HPDE6-E6E7 (cell line): Measurements from ENCODE around the gene CHCHD6.

Experiments used
- DNase-seq: peaks from one replicate; pipeline ENCODE4 v3.0.0; 2011; ENCODE audit warnings: missing footprints; ENCODE audit errors: extremely low spot score

Gene CHCHD6

DNA sequence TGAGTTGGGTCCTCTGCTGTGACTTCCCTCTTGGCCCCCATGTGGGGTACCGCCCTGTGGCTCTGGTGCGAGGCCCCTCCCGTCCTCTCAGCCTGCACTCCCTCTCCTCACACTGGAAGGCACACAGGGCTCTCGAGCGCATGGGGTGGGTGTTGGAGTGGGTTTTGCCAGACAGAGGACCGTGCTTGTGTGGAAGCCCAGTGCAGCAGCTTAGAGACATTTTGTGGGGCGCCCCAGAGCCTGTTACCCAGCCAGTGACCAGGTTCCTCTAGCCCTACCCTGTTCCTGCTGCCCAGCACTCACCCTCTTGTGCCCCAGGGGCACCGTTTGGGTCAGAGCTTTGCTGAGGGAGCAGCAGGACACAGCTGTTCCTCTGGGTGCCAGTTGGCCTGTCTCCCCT lies 288.7 kb downstream of the CHCHD6 start:
- no peak for DNase-seq

DNA sequence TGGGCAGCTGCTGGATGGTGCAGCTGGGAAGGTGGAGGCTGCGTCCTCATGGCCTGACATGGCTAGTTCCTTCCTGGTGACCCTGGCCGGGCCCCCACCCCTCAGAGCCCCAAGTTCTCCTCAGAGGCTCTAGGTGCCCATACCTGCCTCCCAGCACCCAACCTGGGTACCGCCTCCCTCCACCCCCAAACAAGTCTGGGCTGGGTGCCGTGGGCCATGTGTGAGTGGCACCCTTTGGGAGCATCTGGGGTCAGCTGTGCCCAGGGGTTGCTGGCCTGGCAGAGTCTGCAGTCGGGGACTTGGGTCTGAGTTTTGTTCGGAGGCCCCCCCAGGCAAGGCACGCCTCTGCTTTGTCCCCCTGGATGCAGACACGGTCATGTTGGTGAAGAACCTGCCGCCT lies 289.4 kb downstream of the CHCHD6 start:
- DNase-seq: no peak

DNA sequence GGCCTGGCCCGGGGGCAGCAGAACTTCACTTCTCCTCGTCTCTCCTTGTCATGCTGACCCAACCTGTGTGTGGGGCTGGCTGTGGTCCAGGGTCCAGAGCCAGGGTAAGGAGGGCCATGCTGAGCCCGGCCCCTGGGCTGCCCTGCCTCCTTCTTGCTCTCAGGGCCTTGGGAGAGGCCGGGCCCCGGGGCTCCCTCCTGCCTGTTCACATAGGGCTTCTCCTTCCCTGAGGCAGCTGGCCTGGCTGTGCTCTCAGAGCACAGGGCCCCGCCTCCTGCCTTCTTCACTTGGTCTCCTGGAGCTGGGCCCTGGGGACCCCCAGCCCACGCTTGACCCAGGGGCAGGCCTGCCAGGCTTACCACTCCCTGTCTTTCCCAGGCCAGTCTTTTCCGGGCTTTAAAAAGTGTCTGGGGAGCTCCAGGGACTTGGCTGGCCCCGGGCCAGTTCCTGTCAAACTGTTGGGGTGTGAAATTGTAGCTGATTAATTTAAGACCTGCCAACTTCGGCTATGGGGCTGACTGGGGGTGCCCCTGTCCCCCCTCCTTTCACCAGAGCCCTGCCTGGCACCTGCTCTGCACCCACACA lies 290.7 kb downstream of the CHCHD6 start:
- no peak for DNase-seq

DNA sequence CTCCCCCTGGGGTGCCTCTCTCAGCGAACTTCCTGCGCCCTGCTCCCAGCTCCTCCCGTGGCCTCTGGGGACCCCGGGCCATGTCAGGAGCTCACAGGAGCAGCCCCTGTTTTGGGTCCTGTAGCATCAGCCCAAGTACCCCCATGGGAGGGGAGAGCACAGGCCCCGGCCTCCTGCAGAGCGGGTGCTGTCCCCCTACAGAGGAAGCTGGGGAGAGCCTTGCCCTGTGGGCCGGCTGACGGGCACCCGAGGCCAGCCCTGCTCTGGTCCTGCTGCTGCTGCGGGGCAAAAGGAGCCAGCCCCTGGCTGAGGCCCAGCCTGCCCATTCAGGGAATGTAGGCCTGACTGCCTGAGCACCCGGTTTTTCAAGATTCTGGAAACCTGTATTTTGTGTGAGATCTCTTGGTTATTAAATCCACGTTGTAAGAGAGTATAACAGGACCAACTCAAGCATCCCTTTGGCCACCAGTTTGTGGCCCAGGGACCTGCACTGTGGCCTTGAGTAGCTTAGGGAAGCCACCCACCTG lies 291.3 kb downstream of the CHCHD6 start:
- no peak for DNase-seq

DNA sequence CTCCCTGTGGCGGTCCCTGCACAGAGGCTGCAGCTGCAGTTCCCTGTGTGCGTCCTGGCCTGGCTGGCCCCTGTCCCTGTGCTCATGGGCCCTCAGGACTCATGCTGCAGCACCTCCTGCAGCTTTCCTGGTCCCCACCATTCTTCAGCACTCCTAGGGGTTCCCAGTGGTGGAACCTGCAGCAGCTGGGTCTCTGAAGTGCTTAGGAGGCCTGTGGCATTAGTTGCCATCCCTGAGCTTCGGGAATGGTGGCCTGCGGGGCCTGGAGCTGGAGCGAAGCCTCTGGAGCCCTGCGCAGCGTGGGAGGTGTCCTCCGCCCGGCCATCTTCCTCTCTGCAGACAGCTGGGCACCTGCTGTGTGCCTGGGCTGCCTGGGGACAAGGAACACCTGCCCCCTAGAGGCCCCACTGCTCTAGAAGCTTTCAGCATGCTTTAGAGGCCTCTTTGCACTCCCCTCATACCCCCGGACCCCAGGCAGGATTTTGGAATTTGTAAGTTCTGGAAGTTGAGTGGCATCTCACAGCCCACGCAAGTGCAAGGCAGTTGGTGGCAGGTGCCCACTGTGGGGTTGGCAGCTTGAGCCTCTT lies 292.0 kb downstream of the CHCHD6 start:
- DNase-seq: no peak

DNA sequence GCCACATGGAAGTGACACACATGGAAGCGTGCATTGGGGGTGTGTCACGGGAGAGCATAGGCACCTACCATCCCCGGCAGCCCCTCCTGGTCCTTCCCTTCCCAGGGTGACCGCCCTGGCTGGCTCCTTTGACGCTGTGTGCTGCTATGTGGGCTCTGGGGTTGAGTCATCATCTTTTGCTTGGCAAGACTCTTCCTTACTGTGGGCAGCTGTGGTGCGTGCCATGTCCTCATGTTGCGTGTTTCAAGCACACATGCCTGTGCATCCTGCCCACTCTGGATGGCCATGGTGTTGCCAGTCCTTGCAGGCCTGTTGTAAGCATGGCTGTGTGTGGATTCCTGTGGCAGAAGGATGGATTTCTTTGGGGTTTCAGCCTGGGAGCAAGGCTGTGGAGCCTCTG lies 292.9 kb downstream of the CHCHD6 start:
- no peak for DNase-seq

DNA sequence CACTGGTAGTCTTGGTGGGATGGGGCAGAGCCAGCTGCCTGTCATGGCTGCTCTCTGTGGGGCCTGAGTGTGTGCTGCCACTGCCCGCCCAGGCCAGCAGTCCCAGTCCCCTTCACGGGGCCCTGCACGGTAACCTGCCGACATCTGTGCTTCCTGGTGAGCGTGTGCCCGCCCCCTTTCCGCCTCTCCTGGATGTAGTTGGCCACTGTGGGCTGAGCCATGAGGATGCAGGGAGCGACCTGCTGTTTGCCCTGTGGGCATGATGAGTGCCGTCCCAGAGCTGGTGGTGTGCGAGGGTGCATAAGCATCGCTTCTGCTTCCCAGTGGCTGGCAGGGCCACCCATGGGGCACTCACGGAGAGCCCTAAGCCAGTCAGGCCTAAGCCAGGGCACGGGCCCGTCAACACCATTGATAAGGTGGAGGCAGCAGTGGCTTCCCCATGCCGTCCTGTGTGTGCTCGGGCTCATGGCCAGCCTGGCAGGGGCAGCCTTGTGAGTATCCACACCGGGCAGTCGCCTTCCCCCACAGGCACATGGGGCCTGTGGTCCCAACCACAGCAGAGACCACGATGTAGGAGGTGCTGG lies 293.5 kb downstream of the CHCHD6 start:
- DNase-seq: no peak

DNA sequence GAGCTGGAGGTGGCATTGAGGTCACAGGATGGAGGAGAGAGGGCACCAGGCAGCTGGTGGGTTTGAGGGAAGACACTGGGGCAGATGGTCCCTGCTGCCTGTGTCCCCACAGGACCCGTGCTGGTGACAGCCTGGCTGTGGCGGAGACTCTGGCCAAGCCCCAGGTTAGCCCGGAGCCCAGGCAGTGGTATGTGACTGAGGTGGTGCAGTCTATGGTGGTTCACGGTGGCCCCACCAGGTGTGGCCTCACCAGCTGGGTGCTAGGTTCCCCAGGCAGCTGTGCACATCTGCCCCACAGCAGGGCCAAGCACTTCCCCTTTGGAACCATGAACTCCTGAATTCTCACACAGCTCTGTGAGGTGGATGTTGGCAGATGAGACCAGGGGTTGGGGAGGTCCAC lies 294.3 kb downstream of the CHCHD6 start:
- DNase-seq: no peak

DNA sequence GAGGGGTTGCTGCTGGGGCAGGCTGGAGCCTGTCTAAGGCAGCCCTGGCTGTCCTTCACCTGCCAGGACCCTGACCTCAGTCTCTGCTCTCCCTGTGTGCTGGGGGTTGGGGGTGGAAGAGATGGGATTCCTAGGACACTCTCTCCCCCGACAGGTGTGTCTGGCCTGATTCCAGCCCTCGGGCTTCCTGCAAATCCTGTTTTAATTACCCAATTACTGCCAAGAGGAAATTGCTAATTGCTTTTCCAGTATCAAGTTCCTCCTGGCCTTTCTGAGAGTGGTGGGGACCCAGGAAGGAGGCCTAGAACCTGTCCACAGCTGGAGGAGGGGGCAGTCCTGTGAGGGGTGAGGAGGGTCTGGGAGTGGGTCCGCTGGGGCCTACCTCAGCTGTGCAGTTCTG lies 294.7 kb downstream of the CHCHD6 start:
- DNase-seq: no peak

DNA sequence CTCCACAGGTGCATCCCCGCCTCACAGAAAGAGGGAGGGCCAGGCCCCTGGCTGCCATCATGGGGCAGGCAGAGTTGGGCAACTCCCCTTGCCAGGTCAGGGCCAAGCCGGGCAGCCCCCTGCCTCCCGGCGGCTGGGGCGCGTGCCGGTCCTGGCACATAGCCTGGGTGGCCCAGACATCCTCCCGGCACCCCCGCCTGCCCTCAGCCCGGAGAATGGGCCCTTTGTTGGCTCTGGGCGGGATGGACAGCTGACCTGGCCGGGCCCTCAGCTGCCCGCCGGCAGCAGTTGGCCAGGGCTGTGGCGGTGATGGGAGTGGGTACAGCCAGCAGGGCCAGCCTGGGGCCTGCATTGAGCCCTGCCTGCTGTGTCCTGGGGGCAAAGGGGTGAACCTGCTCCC lies 295.3 kb downstream of the CHCHD6 start:
- no peak for DNase-seq

DNA sequence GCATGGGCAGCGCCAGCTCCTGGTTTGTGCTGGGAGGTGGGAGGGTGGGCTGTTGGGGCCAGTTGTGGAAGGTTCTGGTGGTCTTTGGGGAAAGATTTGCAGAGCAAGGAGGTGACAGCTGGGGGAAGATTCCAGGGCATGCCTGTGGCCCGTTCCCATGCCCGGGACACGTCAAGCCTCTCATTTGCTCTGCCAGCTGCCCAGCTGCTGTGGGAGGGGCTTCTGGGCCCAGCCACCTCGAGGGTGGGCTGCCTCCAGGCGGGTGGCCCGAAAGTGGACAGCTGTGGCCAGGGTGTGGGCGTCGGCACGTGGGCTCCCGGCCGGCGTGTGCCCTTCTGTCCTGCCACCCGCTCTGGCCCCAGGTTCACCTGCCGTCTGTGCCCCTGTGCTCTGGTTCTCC lies 296.1 kb downstream of the CHCHD6 start:
- DNase-seq: no peak

DNA sequence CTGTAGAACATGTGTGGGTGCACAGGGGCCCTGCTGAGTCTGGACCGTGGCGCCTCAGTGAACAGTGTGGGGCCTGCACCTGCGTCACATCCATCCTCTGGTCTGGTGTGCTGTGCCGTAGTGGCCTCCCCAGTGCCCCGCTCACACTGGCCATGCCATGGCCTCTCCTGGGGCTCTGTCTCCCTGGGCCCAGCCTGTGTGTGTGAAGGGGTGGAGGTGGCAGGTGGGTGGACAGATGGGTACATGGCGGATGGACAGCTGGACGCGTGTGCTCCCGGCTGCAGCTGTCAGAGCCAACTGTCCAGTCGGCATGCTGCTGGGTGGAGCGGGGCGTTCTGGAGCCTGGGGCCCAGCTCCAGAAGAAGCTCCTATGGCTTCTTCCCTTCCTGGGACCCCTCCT lies 296.7 kb downstream of the CHCHD6 start:
- no peak for DNase-seq

DNA sequence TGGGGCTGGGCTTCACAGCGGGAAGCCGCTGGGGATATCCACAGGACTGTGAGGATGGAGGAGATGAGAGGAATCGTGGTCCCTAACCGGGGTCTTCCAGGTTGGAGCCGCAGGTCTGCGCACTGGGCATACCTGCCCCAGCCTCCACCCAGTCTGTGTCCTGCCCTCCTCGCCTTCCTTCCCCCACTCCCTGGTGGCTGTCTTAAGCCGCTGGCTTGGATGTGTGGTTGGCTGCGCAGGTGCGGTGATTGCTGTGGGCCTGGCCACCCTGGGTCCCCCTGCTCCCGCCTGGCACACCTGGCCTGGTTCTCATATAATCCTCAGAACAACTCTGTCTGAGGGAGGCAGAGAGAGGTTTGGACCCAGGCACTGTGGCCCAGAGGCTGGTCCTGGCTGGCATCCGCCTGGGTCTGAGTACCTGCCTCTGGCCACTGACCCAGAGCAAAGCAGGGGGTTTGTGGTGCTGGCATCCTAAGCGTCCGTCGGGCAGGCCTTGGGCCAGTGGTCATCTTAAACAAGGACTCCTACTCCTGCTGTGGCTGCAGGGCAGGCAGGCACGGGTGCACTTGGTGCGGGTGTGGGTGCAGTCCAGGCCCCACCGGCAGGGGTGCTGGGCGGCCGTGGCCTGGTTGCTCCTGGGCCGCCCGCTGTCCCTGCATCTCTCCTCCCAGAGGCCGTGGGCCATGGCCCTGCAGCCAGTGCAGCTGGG lies 297.6 kb downstream of the CHCHD6 start:
- peak; percentile 51 for DNase-seq

DNA sequence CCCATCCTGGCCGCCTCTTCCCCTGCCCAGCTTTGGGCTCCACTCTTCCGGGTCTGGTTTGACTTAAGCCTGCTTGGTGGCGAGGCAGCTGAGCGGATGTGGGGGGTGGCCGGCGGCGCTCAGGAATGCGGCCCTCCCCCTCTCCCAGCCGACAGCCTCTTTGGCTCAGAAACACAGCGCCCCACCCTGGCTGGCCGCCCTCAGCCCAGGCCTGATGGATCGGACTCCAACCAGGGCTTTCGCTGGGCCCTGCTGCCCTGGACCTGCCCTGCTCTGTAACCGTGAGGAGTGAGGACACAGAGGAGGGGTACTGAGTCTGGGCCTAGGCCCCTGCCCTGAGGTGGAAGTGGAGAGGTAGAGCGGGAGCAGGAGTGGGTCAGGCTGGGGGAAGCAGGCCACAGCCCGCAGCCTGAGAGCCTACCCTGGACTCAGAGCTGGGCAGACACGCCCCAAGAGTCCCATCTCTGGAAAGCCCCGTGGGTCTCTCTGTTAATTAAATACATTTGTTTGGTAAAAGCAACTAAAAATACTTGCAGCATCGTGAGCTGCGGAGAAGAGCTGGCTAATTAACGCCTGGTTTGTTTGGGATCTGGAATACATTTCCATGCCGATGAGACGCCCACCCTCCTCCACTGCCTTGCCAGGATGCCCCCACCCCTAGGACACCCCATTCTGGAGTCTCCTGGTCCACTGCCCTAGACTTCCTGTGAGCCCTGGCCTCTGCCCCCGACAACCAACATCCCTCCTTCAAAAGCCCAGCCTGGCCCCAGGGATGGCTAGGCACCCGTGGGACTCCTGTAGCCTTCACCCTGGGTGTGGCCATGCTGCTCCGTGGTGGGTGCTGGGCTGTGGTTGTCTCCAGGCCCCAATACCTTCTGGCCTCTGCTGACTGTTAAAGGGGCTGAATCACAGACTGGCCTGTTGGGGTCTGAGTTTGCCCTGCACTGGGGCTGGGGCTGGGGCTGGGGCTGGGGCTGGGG lies 298.4 kb downstream of the CHCHD6 start:
- peak; percentile 70 for DNase-seq

DNA sequence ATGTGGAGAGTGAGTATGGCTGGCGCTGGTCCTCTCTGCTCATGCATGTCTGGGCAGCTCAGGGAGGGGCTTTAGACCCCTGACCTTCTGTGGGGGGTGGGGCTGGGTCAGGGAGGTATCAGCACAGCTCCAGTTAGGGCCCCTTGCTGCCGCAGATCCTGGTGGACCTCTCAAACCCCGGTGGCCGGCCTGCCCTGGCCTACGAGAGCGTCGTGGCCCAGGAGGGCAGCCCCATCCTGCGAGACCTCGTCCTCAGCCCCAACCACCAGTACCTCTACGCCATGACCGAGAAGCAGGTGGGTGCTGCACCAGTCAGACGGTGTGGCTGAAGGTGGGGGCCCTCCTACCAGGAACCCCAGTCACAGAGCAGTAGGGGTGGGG lies 299.1 kb downstream of the CHCHD6 start:
- DNase-seq: no peak

DNA sequence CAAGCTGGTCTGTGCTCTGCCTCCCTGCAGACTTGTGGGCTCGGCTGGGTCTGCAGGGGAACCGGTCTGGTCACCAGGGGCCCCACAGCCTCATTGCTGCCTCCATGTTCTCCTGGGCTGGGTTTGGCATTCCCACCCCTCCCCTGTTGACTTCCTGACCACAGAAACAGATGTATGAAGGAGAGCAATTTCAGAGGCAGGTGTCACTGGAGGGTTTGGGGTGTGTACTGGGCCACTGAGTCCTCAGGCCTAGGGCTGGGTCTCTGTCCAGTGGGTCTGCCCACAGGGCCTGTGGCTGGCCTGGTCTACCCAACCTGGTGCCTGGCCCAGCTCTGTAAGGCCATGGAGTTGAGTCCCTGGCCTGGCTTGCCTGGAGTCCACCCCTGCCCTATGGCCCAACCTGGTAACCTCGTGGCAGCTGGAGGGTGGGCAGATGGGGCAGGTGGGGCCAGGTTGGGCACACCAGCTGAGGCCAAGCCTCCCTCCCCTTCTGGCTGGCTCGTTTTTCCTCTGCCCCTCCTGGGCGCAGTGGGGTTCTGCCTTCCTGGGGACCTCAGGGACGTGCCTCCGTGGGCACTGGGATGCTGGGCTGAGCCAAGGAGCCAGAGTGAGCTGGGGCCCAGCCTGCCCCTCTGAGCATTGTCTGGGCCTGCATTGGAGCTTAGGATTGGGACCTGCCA lies 299.7 kb downstream of the CHCHD6 start:
- no peak for DNase-seq

DNA sequence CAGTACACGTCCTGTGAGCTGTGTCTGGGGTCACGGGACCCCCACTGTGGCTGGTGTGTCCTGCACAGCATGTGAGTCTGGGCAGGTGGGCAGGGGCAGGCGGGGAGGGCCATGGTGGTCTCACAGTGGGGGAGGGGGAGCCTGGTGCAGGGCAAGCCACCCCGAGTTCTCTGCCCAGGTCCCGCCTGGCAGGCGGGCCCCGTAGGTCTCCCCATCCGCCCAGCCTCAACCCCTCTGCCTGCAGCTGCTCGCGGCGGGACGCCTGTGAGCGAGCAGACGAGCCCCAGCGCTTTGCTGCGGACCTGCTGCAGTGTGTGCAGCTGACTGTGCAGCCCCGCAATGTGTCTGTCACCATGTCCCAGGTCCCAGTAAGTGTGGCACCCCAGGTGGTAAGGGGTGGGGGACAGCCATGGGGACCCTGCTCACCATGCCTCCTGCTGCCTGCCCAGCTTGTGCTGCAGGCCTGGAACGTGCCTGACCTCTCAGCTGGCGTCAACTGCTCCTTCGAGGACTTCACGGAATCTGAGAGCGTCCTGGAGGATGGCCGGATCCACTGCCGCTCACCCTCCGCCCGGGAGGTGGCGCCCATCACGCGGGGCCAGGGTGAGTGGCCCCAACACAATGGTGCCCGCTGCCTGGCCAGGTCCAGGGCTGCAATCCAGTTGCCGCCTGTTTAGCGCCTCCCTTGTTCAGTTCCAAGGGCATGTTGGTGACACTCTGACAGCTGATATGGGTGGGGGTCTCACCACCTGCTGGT lies 300.8 kb downstream of the CHCHD6 start:
- DNase-seq: no peak

DNA sequence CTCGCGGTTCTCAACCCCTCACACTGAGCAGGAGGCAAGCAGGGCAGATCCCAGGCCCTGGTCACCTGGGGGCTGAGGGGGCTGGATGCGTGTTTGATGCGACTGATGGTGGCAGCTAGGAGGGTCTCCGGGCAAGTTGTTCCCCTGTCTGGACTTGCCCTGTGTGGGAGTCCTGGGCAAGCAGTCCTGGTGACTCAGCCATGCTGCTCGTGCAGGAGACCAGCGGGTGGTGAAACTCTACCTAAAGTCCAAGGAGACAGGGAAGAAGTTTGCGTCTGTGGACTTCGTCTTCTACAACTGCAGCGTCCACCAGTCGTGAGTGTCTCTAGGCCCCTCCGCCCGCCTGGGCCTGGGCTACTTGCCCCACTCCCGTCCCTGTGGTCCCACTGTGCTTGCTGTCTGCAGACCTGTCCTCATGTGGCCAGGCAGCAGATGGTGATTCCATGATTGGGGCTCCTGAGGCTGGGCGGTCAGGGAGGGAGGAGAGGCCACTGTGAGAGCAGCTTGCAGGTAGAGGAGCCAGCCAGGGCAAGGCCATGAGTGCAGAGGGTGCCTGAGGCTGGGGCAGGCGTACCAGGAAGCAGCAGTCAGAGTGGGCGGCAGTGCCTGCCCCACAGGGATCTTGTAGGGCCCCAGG lies 301.9 kb downstream of the CHCHD6 start:
- DNase-seq: peak; percentile 91

DNA sequence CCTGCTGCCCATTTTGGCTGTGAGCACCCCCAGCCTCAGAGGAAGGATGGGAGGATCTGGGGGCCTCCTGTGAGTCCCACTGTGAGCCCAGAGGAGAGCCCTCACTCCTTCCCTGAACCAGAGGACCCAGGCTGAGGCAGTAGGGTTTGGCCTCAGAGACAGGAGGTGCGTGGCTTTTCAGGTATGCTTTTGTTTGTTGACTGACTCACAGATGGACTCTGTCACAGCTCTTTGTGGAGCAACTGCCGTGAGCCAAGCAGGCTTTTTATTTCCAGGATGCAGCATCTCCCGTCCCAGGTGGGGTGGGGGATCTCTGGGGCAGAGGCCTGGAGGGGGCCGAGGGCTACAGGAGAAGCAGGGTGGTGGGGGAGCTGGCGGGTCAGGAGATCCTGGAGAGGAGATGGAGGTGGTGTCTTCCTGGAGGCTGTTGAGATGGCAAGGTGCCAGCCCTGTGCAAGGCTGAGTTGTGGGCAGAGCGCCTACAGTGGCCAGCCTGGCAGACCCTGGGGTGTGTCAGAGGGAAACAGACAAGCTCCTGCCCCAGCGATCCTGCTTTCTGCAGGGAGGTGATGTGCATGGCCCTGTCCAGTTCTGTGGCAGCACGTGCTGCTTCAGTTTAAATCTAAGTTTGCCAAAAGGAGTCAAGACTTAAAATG lies 302.9 kb downstream of the CHCHD6 start:
- peak; percentile 54 for DNase-seq
